SHP77 (cell line): ENCODE measurements around the gene PCDHGA6.
"Not testable (repeated sequence)": the region's sequence is repeated elsewhere in the genome, so short reads cannot be mapped to it uniquely, and the experiment has no call there.

Source experiments
- DNase-seq, 2 experiments: peaks; one replicate each; lab custom pipeline; 2025; lab: John Stamatoyannopoulos, UW

PCDHGA6 gene

DNA sequence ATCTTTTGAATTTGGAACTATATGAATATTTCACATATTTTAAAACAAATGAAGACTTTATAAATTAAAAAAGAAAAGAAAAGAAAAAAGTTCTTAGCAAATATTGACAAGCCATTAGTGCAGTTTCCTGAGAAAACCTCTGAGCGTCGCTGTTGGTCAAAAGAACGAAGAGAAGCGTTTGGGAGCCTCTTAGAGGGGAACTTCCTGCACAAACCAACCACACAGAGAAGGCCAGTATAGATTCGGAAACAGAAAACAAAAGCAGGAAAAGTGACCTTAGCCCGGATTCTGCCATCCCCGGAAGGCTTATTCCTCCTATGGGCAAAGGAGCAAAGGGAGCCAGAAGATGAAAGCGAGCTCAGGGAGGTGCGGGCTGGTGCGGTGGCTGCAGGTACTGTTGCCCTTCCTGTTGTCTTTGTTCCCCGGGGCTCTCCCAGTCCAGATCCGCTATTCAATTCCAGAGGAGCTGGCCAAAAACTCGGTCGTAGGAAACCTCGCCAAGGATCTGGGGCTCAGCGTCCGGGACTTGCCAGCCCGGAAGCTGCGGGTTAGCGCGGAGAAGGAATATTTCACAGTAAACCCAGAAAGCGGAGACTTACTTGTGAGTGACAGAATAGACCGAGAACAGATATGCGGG, 13.8 kb upstream of the PCDHGA6 start, which contains the start of gene PCDHGB2:
Gene PCDHGB2, plus strand, starts transcription at position 205 of the 637 bp plus-strand sequence. Its CDS starts 142 bp downstream, at position 347.
- no peak for DNase-seq

- no peak for DNase-seq
These were observed 13.0 kb upstream of the PCDHGA6 start for GRCh38 chr5:141360685-141361084.

DNA sequence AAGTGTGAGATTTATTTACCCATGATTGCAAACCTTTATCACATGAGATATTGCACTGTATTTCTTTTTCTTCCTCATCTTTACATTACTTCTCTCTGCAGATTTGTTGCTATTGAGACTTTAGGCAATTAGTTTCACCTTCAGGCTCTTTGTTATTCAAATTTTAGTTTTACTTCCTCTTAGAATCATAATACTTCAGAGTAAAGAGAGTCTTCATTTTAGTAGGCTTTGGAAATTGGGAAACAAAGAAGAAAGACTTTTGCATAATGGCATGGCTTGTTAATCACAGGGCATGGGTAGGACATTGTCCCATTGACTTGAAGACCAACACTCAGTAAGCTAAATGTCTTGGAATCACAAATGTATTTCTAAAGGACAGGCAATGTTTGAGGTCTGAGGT, 11.0 kb upstream of the PCDHGA6 start:
- no peak for DNase-seq

DNA sequence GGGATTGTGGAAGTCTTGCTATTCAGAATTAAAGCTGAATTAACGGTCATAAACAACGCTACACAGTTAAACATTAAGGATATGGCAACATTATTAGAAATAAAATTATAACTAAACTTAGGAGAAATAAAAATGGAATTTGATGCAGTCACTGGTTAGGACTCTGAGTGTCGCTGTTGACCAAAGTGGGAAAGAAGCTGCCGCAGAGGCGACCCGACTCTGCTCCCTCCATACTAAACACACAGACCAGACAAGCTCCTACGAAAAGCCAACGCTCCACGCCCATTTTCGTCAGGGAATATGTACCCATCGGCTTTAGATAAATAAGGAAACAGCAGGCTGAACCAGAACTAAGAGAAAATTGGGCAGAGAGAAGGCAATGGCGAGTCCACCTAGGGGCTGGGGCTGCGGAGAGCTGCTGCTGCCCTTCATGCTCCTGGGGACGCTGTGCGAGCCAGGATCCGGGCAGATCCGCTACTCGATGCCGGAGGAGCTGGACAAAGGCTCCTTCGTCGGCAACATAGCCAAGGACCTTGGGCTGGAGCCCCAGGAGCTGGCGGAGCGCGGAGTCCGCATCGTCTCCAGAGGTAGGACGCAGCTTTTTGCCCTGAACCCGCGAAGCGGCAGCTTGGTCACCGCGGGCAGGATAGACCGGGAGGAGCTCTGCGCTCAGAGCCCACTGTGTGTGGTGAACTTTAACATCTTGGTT, 9.6 kb upstream of the PCDHGA6 start, which contains the start of gene PCDHGA5:
Gene PCDHGA5, plus strand, starts transcription at position 211 of the 709 bp plus-strand sequence. Its CDS starts 169 bp downstream, at position 380.
- no peak for DNase-seq

DNA sequence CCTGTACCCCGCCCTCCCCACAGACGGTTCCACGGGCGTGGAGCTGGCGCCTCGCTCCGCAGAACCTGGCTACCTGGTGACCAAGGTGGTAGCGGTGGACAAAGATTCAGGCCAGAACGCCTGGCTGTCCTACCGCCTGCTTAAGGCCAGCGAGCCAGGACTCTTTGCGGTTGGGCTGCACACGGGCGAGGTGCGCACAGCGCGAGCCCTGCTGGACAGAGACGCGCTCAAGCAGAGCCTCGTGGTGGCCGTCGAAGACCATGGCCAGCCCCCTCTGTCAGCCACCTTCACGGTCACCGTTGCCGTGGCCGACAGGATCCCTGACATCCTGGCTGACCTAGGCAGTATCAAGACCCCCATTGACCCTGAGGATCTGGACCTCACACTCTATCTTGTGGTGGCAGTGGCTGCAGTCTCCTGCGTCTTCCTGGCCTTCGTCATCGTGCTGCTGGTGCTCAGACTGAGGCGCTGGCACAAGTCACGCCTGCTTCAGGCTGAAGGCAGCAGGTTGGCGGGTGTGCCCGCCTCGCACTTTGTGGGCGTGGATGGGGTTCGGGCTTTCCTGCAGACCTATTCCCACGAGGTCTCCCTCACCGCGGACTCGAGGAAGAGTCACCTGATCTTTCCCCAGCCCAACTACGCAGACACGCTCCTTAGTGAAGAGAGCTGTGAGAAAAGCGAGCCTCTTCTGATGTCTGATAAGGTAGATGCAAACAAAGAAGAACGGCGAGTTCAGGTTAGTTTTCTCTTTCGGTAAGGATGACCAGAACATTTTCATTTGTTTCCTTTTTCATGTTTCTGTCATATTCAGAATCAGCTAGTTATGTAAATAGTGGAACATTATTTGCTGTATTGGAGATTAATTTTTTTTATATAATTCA, 7.4 kb upstream of the PCDHGA6 start:
- DNase-seq: no peak

DNA sequence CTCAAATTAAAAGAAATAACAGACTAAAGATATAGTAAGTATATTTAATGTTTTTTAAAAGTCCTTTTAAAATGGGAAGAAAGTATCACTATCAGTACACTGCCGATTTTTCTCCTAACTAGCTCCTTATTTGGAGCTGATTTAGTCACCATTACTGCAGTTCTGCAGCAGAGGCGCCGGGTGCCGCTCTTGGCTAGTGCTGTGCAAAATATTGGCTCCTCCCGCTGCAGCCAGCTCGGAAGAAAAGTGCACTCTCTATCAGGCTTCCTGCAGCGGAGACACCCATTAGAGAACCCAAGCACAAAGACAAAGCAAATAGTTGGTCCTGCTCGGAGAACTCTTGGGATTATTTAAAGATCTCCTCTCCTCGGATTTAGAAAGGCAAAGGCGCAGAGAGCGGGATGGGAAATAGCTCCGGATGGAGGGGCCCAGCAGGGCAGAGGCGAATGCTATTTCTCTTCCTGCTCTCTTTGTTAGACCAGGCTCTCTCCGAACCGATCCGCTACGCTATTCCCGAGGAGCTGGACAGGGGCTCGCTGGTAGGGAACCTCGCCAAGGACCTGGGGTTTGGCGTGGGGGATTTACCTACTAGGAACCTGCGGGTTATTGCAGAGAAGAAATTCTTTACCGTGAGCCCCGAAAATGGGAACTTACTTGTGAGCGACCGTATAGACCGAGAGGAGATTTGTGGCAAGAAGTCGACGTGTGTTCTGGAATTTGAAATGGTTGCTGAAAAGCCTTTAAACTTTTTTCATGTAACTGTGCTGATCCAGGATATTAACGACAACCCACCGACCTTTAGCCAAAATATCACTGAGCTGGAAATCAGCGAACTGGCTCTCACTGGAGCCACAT, 3.5 kb upstream of the PCDHGA6 start, which contains the start of gene PCDHGB3:
Gene PCDHGB3, plus strand, starts transcription at position 249 of the 855 bp plus-strand sequence. Its CDS starts 153 bp downstream, at position 402.
- no peak for DNase-seq

DNA sequence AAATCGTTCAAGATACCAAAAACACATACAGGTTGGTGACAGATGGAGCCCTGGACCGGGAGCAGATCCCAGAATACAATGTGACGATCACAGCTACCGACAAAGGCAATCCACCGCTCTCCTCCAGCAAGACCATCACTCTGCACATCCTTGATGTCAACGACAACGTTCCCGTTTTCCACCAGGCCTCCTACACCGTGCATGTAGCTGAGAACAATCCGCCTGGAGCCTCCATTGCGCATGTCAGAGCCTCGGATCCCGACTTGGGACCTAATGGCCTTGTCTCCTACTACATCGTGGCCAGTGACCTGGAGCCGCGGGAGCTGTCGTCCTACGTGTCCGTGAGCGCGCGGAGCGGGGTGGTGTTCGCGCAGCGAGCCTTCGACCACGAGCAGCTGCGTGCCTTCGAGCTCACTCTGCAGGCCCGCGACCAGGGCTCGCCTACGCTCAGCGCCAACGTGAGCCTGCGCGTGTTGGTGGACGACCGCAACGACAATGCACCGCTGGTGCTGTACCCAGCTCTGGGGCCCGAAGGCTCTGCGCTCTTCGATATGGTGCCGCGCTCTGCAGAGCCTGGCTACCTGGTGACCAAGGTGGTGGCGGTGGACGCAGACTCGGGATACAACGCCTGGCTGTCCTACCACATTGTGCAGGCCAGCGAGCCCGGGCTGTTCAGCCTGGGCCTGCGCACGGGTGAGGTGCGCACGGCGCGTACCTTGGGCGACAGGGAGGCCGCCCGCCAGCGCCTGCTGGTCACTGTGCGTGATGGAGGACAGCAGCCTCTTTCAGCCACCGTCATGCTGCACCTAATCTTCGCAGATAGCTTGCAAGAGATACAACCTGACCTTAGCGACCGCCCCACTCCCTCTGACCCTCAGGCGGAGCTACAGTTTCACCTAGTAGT, 1.9 kb upstream of the PCDHGA6 start:
- DNase-seq: no peak

GRCh38 chr5:141374627-141375026, 936 bp downstream of the PCDHGA6 start:
- DNase-seq: no peak

DNA sequence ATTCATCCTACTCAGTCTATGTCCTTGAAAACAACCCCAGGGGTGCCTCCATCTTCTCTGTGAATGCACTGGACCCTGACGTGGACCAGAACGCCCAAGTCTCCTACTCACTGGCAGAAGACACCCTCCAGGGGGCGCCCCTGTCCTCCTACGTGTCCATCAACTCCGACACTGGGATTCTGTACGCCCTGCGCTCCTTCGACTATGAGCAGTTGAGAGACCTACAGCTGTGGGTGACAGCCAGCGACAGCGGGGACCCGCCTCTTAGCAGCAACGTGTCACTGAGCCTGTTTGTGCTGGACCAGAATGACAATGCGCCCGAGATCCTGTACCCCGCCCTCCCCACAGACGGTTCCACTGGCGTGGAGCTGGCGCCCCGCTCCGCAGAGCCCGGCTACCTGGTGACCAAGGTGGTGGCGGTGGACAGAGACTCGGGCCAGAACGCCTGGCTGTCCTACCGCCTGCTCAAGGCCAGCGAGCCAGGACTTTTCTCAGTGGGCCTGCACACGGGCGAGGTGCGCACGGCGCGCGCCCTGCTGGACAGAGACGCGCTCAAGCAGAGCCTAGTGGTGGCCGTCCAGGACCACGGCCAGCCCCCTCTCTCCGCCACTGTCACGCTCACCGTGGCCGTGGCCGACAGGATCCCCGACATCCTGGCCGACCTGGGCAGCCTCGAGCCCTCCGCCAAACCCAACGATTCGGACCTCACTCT, 1.9 kb downstream of the PCDHGA6 start:
- not testable (repeated sequence) for DNase-seq

DNA sequence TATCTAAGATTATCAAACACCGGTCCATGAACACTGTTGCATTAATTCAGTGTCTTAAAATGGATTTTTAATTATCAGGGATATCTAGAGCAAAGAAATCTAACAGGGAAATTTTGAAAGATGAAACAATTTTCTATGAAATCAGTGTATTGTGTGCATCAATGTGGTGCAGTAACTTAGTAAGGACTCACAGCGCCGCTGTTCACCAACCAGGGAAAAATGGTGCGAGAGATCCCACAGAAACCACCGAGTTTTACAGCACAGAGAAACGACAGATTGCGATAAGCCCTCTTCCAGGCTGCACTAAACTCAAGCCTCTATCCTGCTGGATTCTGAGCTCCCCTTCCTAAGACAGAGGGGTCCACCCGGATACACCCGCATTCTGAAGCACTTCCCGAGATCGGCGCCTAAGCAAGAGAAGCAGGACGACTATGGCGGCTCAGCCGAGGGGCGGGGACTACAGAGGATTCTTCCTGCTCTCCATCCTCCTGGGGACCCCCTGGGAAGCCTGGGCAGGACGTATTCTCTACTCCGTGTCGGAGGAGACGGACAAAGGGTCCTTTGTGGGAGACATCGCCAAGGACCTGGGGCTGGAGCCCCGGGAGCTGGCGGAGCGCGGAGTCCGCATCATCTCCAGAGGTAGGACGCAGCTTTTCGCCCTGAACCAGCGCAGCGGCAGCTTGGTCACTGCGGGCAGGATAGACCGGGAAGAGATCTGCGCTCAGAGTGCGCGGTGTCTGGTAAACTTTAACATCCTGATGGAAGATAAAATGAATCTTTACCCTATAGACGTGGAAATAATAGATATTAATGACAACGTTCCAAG, 9.0 kb downstream of the PCDHGA6 start, which contains the start of gene PCDHGA7:
Gene PCDHGA7, plus strand, starts transcription at position 274 of the 826 bp plus-strand sequence. Its CDS starts 158 bp downstream, at position 432.
- no peak for DNase-seq

GRCh38 chr5:141383345-141383744, 9.7 kb downstream of the PCDHGA6 start:
- no peak for DNase-seq

- DNase-seq: no peak
These were observed 11.0 kb downstream of the PCDHGA6 start for GRCh38 chr5:141384471-141385267.

DNA sequence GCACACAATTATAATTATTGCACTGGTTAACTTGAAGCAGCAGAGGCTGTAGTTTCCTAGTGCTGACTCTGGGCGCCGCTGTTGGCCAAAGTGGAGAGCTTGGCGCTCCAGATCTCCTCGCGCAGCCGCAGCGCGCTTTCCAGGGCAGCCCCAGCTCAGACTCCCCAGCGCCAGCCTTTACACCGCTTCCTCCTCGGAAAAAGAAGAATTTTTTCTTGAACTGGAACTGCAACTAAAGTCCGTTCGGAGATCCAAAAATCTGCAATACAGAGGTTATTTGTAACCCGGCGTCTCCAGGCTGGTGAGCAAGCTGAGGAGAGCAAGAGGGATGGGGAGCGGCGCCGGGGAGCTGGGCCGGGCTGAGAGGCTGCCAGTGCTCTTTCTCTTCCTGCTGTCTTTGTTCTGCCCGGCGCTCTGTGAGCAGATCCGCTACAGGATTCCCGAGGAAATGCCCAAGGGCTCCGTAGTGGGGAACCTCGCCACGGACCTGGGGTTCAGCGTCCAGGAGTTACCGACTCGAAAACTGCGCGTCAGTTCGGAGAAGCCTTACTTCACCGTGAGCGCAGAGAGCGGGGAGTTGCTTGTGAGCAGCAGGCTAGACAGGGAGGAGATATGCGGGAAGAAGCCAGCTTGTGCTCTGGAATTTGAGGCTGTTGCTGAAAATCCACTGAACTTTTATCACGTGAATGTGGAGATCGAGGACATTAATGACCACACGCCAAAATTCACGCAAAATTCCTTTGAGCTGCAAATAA, 14.0 kb downstream of the PCDHGA6 start, which contains the start of gene PCDHGB4:
Gene PCDHGB4, plus strand, starts transcription at position 142 of the 755 bp plus-strand sequence. Its CDS starts 187 bp downstream, at position 329.
- not testable (repeated sequence) for DNase-seq

DNA sequence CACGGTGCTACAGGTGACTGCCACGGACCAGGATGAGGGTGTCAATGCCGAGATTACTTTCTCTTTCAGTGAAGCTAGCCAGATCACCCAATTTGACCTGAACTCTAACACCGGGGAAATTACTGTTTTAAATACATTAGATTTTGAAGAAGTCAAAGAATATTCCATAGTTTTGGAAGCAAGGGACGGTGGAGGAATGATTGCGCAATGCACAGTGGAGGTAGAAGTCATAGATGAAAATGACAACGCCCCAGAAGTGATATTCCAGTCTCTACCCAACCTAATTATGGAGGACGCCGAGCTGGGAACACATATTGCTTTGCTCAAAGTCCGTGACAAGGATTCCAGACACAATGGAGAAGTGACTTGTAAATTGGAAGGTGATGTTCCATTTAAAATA, 15.0 kb downstream of the PCDHGA6 start:
- no peak for DNase-seq

- DNase-seq: no peak
These were observed 15.7 kb downstream of the PCDHGA6 start for GRCh38 chr5:141389153-141390042.
